Transverse colon (tissue), 4 donors: ENCODE measurements around the gene ATMIN. TPM values are rescaled to one million over a fixed set of nuclear protein-coding genes. Genes with fewer than 3 reads are reported as not detected.
A peak's percentile ranks its signal among the peaks of the same experiment; 100 is the strongest.

Experiments
- DNase-seq: peaks from one replicate; pipeline ENCODE4 v3.0.0-alpha.2; 2019
- H3K27ac ChIP-seq, 4 donors: fragments of 200-600 bp; sonication (generic); 2 replicates each; pipeline ENCODE4 v1.5.1; 2016 to 2018; ENCODE audit warnings: inconsistent platforms in 4 of 4
- H3K27me3 ChIP-seq: fragments of 200-600 bp; sonication (generic); 2 replicates; pipeline ENCODE4 v1.5.1; 2017; ENCODE audit warnings: inconsistent platforms
- H3K36me3 ChIP-seq, 4 donors: fragments of 200-600 bp; sonication (generic); 2 replicates each; pipeline ENCODE4 v1.5.1; 2017 to 2019; ENCODE audit warnings: inconsistent platforms in 4 of 4
- H3K4me1 ChIP-seq, 4 donors: fragments of 200-600 bp; sonication (generic); 2 replicates each; pipeline ENCODE4 v1.5.1; 2017 to 2020; ENCODE audit warnings: inconsistent platforms in 4 of 4
- H3K4me3 ChIP-seq, 4 donors: fragments of 200-600 bp; sonication (generic); 1 replicate in 1 of 4; 2 replicates in 3 of 4; pipeline versions ENCODE4 v1.5.1 to v1.6.1; 2017 to 2019; ENCODE audit warnings: inconsistent platforms in 4 of 4
- H3K9me3 ChIP-seq, 2 donors: fragments of 200-600 bp; sonication (generic); 2 replicates each; pipeline ENCODE4 v1.5.1; 2017 to 2019; ENCODE audit warnings: inconsistent platforms in 2 of 2
- CTCF ChIP-seq, 5 experiments: fragments of 200-600 bp in 3 of 5; fragments of 450-650 bp in 2 of 5; sonication (generic) in 3 of 5; IDR thresholded peaks; 1 replicate in 2 of 5; 2 replicates in 3 of 5; pipeline ENCODE4 v1.5.1; 2016 to 2017; ENCODE audit warnings: antibody characterized with exemption in 5 of 5, inconsistent platforms in 3 of 5, mild to moderate bottlenecking in 2 of 5, moderate library complexity in 1 of 5
- EP300 ChIP-seq: sonication (generic); formaldehyde crosslinking; IDR thresholded peaks from one replicate; pipeline ENCODE4 v1.6.1; 2017; ENCODE audit warnings: antibody characterized with exemption, low read depth
- POLR2A ChIP-seq: fragments of 450-650 bp; IDR thresholded peaks from one replicate; pipeline ENCODE4 v1.6.1; 2016; ENCODE audit warnings: antibody characterized with exemption, mild to moderate bottlenecking, moderate library complexity
- POLR2AphosphoS5 ChIP-seq, 3 donors: sonication (generic); formaldehyde crosslinking; IDR thresholded peaks; one replicate each; pipeline ENCODE4 v1.6.1; 2016; ENCODE audit warnings: antibody characterized with exemption in 3 of 3
- WGBS, 2 donors: methylation state at CpG; one replicate each; pipeline ENCODE4 v1.1.5; 2018; ENCODE audit warnings: low coverage in 1 of 2; 5-methylcytosine and 5-hydroxymethylcytosine counted together
- in situ Hi-C, 4 donors: fragments of 200-750 bp; cut with MboI; loops; one replicate each; pipeline versions ENCODE4 v1.15.0 to v1.15.1; 2017; ENCODE audit warnings: low sequenced_read_pairs in 3 of 4, low pct_ligation_motif_present in 1 of 4, low pct_unique_long_range_greater_than_20kb in 1 of 4
- intact Hi-C: fragments of 100-400 bp; cut with DNase I; formaldehyde crosslinking; loops from one replicate; pipeline ENCODE4 v1.15.1; 2023; ENCODE audit warnings: low total_unique reads
- total RNA-seq, 4 donors: library from RNA; depleted of rRNA; stranded (reverse); fragments of >200 nt; gene quantifications; one replicate each; pipeline ENCODE4 v1.1.0, GENCODE V29; 2016

The ATMIN gene
- total RNA-seq, 4 donors from 2014 or later = 24.7 to 86.0 (median 35.5) TPM

DNA sequence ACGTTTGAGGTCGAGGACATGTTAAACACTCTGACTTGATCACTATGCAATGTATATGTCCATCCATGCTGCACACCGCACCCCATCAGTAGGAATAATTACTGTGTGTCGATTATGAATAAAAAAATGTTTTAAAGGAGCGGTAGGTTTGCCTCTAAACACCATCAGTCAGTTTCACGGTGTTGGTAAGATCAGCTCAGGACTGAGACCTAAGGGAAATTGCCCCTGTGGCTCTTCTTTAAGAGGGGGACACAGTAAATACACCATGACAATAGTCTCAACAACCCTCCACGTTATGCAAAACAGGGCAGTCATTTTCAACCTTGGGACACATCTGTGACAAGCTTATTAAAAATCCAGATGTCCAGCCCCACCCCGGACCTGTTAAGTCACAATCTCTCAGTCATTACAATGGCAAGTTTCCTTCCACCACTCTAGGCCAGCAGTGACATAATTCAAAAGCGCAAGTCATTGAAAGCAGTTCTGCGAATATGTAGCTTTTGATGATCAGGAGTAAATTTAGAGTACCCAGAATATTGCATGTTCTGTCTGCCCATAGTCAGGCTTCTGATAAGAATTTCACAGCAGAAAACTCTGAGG, 1.2 kb downstream of the ATMIN start:
- WGBS, 2 donors = 23 to 35% methylated on average over 7 to 10 of the region's 10 CpGs
- Histone ChIP-seq H3K4me1 (peaks cover 6 to 32% (median 12%) of the 10 kb centered on the region in 4 donors), H3K4me3 (peak overlapping the region; percentile 77 to 94 (median 87)), H3K27ac (peak overlapping the region; percentile 84 to 89 (median 86)), H3K9me3 (no peaks in the 10 kb centered on the region), H3K27me3 (no peaks in the 10 kb centered on the region), H3K36me3 (peaks cover 0 to 7% (median 2%) of the 10 kb centered on the region in 4 donors)
- no peak for DNase-seq
- no peak for TF ChIP-seq CTCF (IDR thresholded peaks at IDR 0.05)
- TF ChIP-seq POLR2A = no peak
- TF ChIP-seq POLR2AphosphoS5 (IDR thresholded peaks at IDR 0.05) = no peak
- TF ChIP-seq EP300 = no peak
- in situ Hi-C loops = loop anchor here in 3 of 4 donors (25.0 kb wide), 1 partner anchor 700 kb away; no protein-coding TSS in a partner anchor
- intact Hi-C loops = loop anchor here (5.0 to 10.0 kb wide), 3 partner anchors 40 to 1260 kb away; partner anchors contain the start of gene C16orf46

GRCh38 chr16:81040131-81040530, 4.5 kb downstream of the ATMIN start:
- Histone ChIP-seq H3K9me3 (no peaks in the 10 kb centered on the region), H3K4me3 (no peak overlapping the region), H3K36me3 (peaks cover 0 to 38% (median 16%) of the 10 kb centered on the region in 4 donors), H3K4me1 (peaks cover 6 to 32% (median 12%) of the 10 kb centered on the region in 4 donors), H3K27me3 (no peaks in the 10 kb centered on the region), H3K27ac (no peak overlapping the region)
- 93 to 99% methylated on average over 2 of the region's 2 CpGs for WGBS, 2 donors
- intact Hi-C loops (no loop called here), in situ Hi-C loops (loop anchor here in 3 of 4 donors (25.0 kb wide), 1 partner anchor 697 kb away; no protein-coding TSS in a partner anchor)
- no peak for TF ChIP-seq POLR2AphosphoS5 (IDR thresholded peaks at IDR 0.05)
- TF ChIP-seq POLR2A = no peak
- TF ChIP-seq CTCF (IDR thresholded peaks at IDR 0.05) = no peak
- TF ChIP-seq EP300 = no peak
- no peak for DNase-seq

GRCh38 chr16:81040842-81041241, 5.2 kb downstream of the ATMIN start:
- no peak for TF ChIP-seq CTCF (IDR thresholded peaks at IDR 0.05)
- no peak for TF ChIP-seq POLR2A
- no peak for TF ChIP-seq EP300
- no peak for TF ChIP-seq POLR2AphosphoS5 (IDR thresholded peaks at IDR 0.05)
- no peak overlapping the region for H3K4me3 ChIP-seq

DNA sequence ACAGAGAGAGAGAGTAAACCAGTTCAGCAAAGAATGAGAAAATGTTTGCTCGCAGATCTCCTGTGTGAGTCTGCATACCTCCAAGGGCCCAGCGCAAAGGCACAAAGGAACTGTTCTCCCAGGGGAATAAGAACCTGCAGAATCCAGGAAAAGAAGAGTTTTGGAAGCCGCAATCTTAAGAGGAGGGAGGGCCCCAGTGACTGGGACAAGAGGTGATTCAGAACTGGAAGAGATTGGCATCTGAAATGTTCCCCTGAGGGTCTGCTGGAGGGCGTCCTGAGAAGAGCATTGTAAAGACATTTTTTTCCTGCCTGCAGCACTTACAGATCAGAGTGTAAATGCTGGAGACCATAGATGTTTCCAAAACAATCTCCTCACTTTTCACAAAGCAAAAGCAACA, 6.1 kb downstream of the ATMIN start:
- no peak overlapping the region for H3K27ac ChIP-seq
- peaks cover 0 to 43% (median 16%) of the 10 kb centered on the region in 4 donors for H3K36me3 ChIP-seq
- no peaks in the 10 kb centered on the region for H3K27me3 ChIP-seq
- no peak for DNase-seq
- H3K9me3 ChIP-seq = no peaks in the 10 kb centered on the region
- no peak overlapping the region for H3K4me3 ChIP-seq
- 92 to 100% methylated on average over 2 to 4 of the region's 4 CpGs for WGBS, 2 donors
- in situ Hi-C loops (loop anchor here in 3 of 4 donors (25.0 kb wide), 1 partner anchor 696 kb away; no protein-coding TSS in a partner anchor), intact Hi-C loops (no loop called here)
- H3K4me1 ChIP-seq = peaks cover 6 to 29% (median 8%) of the 10 kb centered on the region in 4 donors
- TF ChIP-seq POLR2A = no peak
- no peak for TF ChIP-seq EP300
- TF ChIP-seq CTCF (IDR thresholded peaks at IDR 0.05) = no peak
- no peak for TF ChIP-seq POLR2AphosphoS5 (IDR thresholded peaks at IDR 0.05)

More at GRCh38 chr16:81040842-81041241, 5.2 kb downstream of the ATMIN start:
- Histone ChIP-seq H3K9me3 (no peaks in the 10 kb centered on the region), H3K4me1 (peaks cover 6 to 32% (median 11%) of the 10 kb centered on the region in 4 donors), H3K27ac (no peak overlapping the region), H3K27me3 (no peaks in the 10 kb centered on the region), H3K36me3 (peaks cover 0 to 43% (median 16%) of the 10 kb centered on the region in 4 donors)
- intact Hi-C loops (no loop called here), in situ Hi-C loops (loop anchor here in 3 of 4 donors (25.0 kb wide), 1 partner anchor 696 kb away; no protein-coding TSS in a partner anchor)
- no peak for DNase-seq
- WGBS, 2 donors = 71 to 88% methylated on average over 4 to 5 of the region's 5 CpGs
